ENCODE results near the gene SLC24A3. TPM values are rescaled to one million over a fixed set of nuclear protein-coding genes. Genes with fewer than 3 reads are reported as not detected.

SLC24A3 gene
- total and polyA plus RNA-seq, 2 experiments from 2014 or later = 0.81 to 2.5 TPM

GRCh38 chr20:19274001-19274400 is 61.6 kb downstream of the SLC24A3 start:
- no peak for TF ChIP-seq STAT1 (IDR thresholded peaks at IDR 0.05; ENCODE audit: unreplicated experiment)
- no peak for TF ChIP-seq ETS1 (IDR thresholded peaks at IDR 0.05)
- no peak for TF ChIP-seq POLR2AphosphoS5 (IDR thresholded peaks at IDR 0.05; ENCODE audit: low read depth)
- no peak for TF ChIP-seq ZNF462 (CRISPR knock-in tag; IDR thresholded peaks at IDR 0.05)
- no peak for TF ChIP-seq ZNF331 (CRISPR knock-in tag; IDR thresholded peaks at IDR 0.05; ENCODE audit: low read depth)
- no peak for TF ChIP-seq CTCF (conservative IDR thresholded peaks at IDR 0.05; ENCODE audit: low read depth in 2 of 2)
- no peak for TF ChIP-seq JUNB (IDR thresholded peaks at IDR 0.05; ENCODE audit: unreplicated experiment)
- TF ChIP-seq NANOG (IDR thresholded peaks at IDR 0.05; ENCODE audit: borderline replicate concordance) = no peak
- no peak for TF ChIP-seq REST (IDR thresholded peaks at IDR 0.05; ENCODE audit: unreplicated experiment)
- TF ChIP-seq ZNF114 (CRISPR knock-in tag; IDR thresholded peaks at IDR 0.05) = no peak
- no peak for TF ChIP-seq CREB1 (CRISPR knock-in tag; IDR thresholded peaks at IDR 0.05; ENCODE audit: low read depth)
- TF ChIP-seq EZH2phosphoT487 (IDR thresholded peaks at IDR 0.05; ENCODE audit: unreplicated experiment) = no peak
- TF ChIP-seq EZH2 (IDR thresholded peaks at IDR 0.05; ENCODE audit: low read depth, unreplicated experiment) = no peak
- Mint-ChIP-seq H3K36me3 (ENCODE audit: low read depth) (no peaks in the 10 kb centered on the region), H3K4me1 (peaks cover 9% of the 10 kb centered on the region), H3K27ac (no peak overlapping the region), H3K4me3 (no peak overlapping the region), H3K9me3 (no peaks in the 10 kb centered on the region), H3K27me3 (ENCODE audit: insufficient read depth, low read depth, poor library complexity) (peaks cover 6% of the 10 kb centered on the region)
- Histone ChIP-seq H2AFZ (no peak overlapping the region), H3K4me3 (no peak overlapping the region), H3K27me3 (ENCODE audit: insufficient read depth) (no peaks in the 10 kb centered on the region), H4K20me1 (replicated peaks; ENCODE audit: insufficient read depth) (no peaks in the 10 kb centered on the region), H3F3A (replicated peaks; ENCODE audit: low read depth) (no peaks in the 10 kb centered on the region), H3K9me2 (ENCODE audit: insufficient read depth) (peaks cover 7% of the 10 kb centered on the region; the same call in 1 of the 2 replicates), H3K36me3 (ENCODE audit: insufficient read depth) (no peaks in the 10 kb centered on the region), H3K4me2 (no peak overlapping the region), H3K4me1 (ENCODE audit: insufficient read depth) (no peaks in the 10 kb centered on the region), H3K27ac (ENCODE audit: low read depth) (no peak overlapping the region), H3K79me2 (replicated peaks; ENCODE audit: insufficient read depth) (no peaks in the 10 kb centered on the region)
- DNase-seq (ENCODE audit: low spot score) = no peak
- ATAC-seq = no peak
